ENCODE measurements around the gene FLOT1.
"Not testable (repeated sequence)": the region's sequence is repeated elsewhere in the genome, so short reads cannot be mapped to it uniquely, and the experiment has no call there.

Gene FLOT1

GRCh38 chr6:30722280-30723112 is 20.0 kb downstream of the FLOT1 start:
- no peaks in the 10 kb centered on the region for H3K9me3 ChIP-seq
- H3K4me1 ChIP-seq = peaks cover 59% of the 10 kb centered on the region
- TF ChIP-seq Cebpa-rat (IDR thresholded peaks at IDR 0.05) = no peak
- peaks cover 60% of the 10 kb centered on the region for H3K36me3 ChIP-seq
- H3K27me3 ChIP-seq = no peaks in the 10 kb centered on the region
- H3K9ac ChIP-seq = peak overlapping the region; percentile 100
- peaks cover 62% of the 10 kb centered on the region for H4K20me1 ChIP-seq
- H3K4me2 ChIP-seq = peak overlapping the region; percentile 89
- H3K27ac ChIP-seq = peak overlapping the region; percentile 92
- H3K4me3 ChIP-seq = peak overlapping the region; percentile 94

- Histone ChIP-seq H3K4me3 (peak overlapping the region; percentile 94), H4K20me1 (peaks cover 57% of the 10 kb centered on the region), H3K36me3 (peaks cover 55% of the 10 kb centered on the region), H3K27ac (peak overlapping the region; percentile 92), H3K9ac (peak overlapping the region; percentile 100), H3K4me1 (peaks cover 54% of the 10 kb centered on the region), H3K4me2 (peak overlapping the region; percentile 89)
- H3K27me3 ChIP-seq, H3K9me3 ChIP-seq: not testable (repeated sequence)
Observed at GRCh38 chr6:30722025-30722279, 20.5 kb downstream of the FLOT1 start.

- H3K36me3 ChIP-seq = peaks cover 49% of the 10 kb centered on the region
- peak overlapping the region; percentile 100 for H3K9ac ChIP-seq
- H3K4me2 ChIP-seq = peak overlapping the region; percentile 89
- no peaks in the 10 kb centered on the region for H3K27me3 ChIP-seq
- no peaks in the 10 kb centered on the region for H3K9me3 ChIP-seq
- TF ChIP-seq Cebpa-rat (IDR thresholded peaks at IDR 0.05) = no peak
- H3K4me1 ChIP-seq = peaks cover 59% of the 10 kb centered on the region
- peak overlapping the region; percentile 98 for H3K27ac ChIP-seq
- H3K4me3 ChIP-seq = peak overlapping the region; percentile 94
- peaks cover 51% of the 10 kb centered on the region for H4K20me1 ChIP-seq
Observed at GRCh38 chr6:30721198-30722024, 21.1 kb downstream of the FLOT1 start.

- Histone ChIP-seq H3K9me3 (no peaks in the 10 kb centered on the region), H3K9ac (peak overlapping the region; percentile 100), H3K4me3 (peak overlapping the region; percentile 94), H3K4me1 (peaks cover 62% of the 10 kb centered on the region), H3K27ac (peak overlapping the region; percentile 98), H3K4me2 (peak overlapping the region; percentile 21; the same call in 1 of the 2 replicates), H3K36me3 (peaks cover 44% of the 10 kb centered on the region), H4K20me1 (peaks cover 45% of the 10 kb centered on the region), H3K27me3 (no peaks in the 10 kb centered on the region)
- TF ChIP-seq Cebpa-rat (IDR thresholded peaks at IDR 0.05) = no peak
Observed at GRCh38 chr6:30720738-30721197, 21.7 kb downstream of the FLOT1 start.

- peak within 1 kb of the TSS; percentile 98 for H3K27ac ChIP-seq
- H3K36me3 ChIP-seq = peaks cover 40% of the 10 kb centered on the region
- H3K9me3 ChIP-seq = no peaks in the 10 kb centered on the region
- no peaks in the 10 kb centered on the region for H3K27me3 ChIP-seq
- H4K20me1 ChIP-seq = peaks cover 38% of the 10 kb centered on the region
- H3K4me2 ChIP-seq = peak within 1 kb of the TSS; percentile 89
- peaks cover 62% of the 10 kb centered on the region for H3K4me1 ChIP-seq
- peak within 1 kb of the TSS; percentile 94 for H3K4me3 ChIP-seq
- TF ChIP-seq Cebpa-rat (IDR thresholded peaks at IDR 0.05) = peak; percentile 78
- peak within 1 kb of the TSS; percentile 100 for H3K9ac ChIP-seq
Observed at GRCh38 chr6:30719791-30720737, 22.4 kb downstream of the FLOT1 start, which contains the start of gene TUBB. Gene TUBB (plus strand): TSS chr6:30720352. CDS start chr6:30720507, 155 bp downstream.

GRCh38 chr6:30719356-30719755 is 23.1 kb downstream of the FLOT1 start:
- Histone ChIP-seq H3K36me3 (peaks cover 40% of the 10 kb centered on the region), H3K4me1 (peaks cover 61% of the 10 kb centered on the region)

GRCh38 chr6:30717845-30718720 is 24.4 kb downstream of the FLOT1 start:
- H3K27me3 ChIP-seq, H3K9me3 ChIP-seq: not testable (repeated sequence)
- H3K4me2 ChIP-seq = peak overlapping the region; percentile 89
- H3K4me3 ChIP-seq = peak overlapping the region; percentile 94
- H3K9ac ChIP-seq = peak overlapping the region; percentile 100
- H3K27ac ChIP-seq = peak overlapping the region; percentile 98
- H4K20me1 ChIP-seq = peaks cover 18% of the 10 kb centered on the region
- H3K4me1 ChIP-seq = peaks cover 61% of the 10 kb centered on the region
- peaks cover 40% of the 10 kb centered on the region for H3K36me3 ChIP-seq

More at GRCh38 chr6:30719356-30719755, 23.1 kb downstream of the FLOT1 start:
- Histone ChIP-seq H3K9ac (peak overlapping the region; percentile 100), H4K20me1 (peaks cover 31% of the 10 kb centered on the region), H3K4me2 (peak overlapping the region; percentile 89), H3K27ac (peak overlapping the region; percentile 98), H3K4me3 (peak overlapping the region; percentile 94), H3K27me3 (no peaks in the 10 kb centered on the region), H3K9me3 (no peaks in the 10 kb centered on the region)
- TF ChIP-seq Cebpa-rat (IDR thresholded peaks at IDR 0.05) = no peak

GRCh38 chr6:30717129-30717844 is 25.2 kb downstream of the FLOT1 start, which contains the start of gene MDC1:
Gene MDC1 (minus strand): TSS chr6:30717281. CDS start chr6:30715175, 2,106 bp downstream.
- Histone ChIP-seq H3K4me3 (peak within 1 kb of the TSS; percentile 94), H3K4me1 (peaks cover 65% of the 10 kb centered on the region), H3K9ac (peak within 1 kb of the TSS; percentile 100), H3K4me2 (peak within 1 kb of the TSS; percentile 97), H3K27ac (peak within 1 kb of the TSS; percentile 99), H4K20me1 (peaks cover 10% of the 10 kb centered on the region), H3K27me3 (no peaks in the 10 kb centered on the region), H3K36me3 (peaks cover 40% of the 10 kb centered on the region), H3K9me3 (no peaks in the 10 kb centered on the region)
- no peak for TF ChIP-seq Cebpa-rat (IDR thresholded peaks at IDR 0.05)
